HG02588 (cell line): ENCODE data around the gene THAP12.
"Not testable (repeated sequence)": the region's sequence is repeated elsewhere in the genome, so short reads cannot be mapped to it uniquely, and the experiment has no call there.

Experiments used
- ATAC-seq: cut with Tn5 transposase; IDR thresholded peaks from one replicate; pipeline ENCODE4 v1.9.1; 2021; ENCODE audit warnings: mild to moderate bottlenecking, moderate library complexity; ENCODE audit not compliant: unreplicated experiment

Gene THAP12

GRCh38 chr11:76329084-76329648 is 51.8 kb downstream of the THAP12 start:
- ATAC-seq: no peak

GRCh38 chr11:76327756-76328388 is 53.1 kb downstream of the THAP12 start:
- ATAC-seq: no peak

GRCh38 chr11:76327202-76327601 is 53.7 kb downstream of the THAP12 start:
- no peak for ATAC-seq

- no peak for ATAC-seq
Measured at GRCh38 chr11:76325185-76325584, 55.7 kb downstream of the THAP12 start.

- ATAC-seq: no peak
Measured at GRCh38 chr11:76323804-76324203, 57.1 kb downstream of the THAP12 start.

GRCh38 chr11:76323375-76323774 is 57.6 kb downstream of the THAP12 start:
- not testable (repeated sequence) for ATAC-seq

GRCh38 chr11:76322942-76323341 is 58.0 kb downstream of the THAP12 start:
- ATAC-seq: no peak

- ATAC-seq: no peak
Measured at GRCh38 chr11:76322540-76322939, 58.4 kb downstream of the THAP12 start.

GRCh38 chr11:76321820-76322524 is 59.0 kb downstream of the THAP12 start:
- ATAC-seq: no peak

GRCh38 chr11:76321340-76321739 is 59.6 kb downstream of the THAP12 start:
- no peak for ATAC-seq

- no peak for ATAC-seq
Measured at GRCh38 chr11:76320929-76321328, 60.0 kb downstream of the THAP12 start.

GRCh38 chr11:76319798-76320197 is 61.1 kb downstream of the THAP12 start:
- ATAC-seq: not testable (repeated sequence)

GRCh38 chr11:76318744-76319384 is 62.1 kb downstream of the THAP12 start:
- ATAC-seq: no peak

GRCh38 chr11:76317296-76317695 is 63.6 kb downstream of the THAP12 start:
- no peak for ATAC-seq

GRCh38 chr11:76316726-76317125 is 64.2 kb downstream of the THAP12 start:
- ATAC-seq: no peak

- ATAC-seq: no peak
Measured at GRCh38 chr11:76315182-76315853, 65.6 kb downstream of the THAP12 start.

GRCh38 chr11:76314741-76315090 is 66.2 kb downstream of the THAP12 start:
- ATAC-seq: no peak

GRCh38 chr11:76313913-76314740 is 66.8 kb downstream of the THAP12 start:
- no peak for ATAC-seq

GRCh38 chr11:76313271-76313670 is 67.7 kb downstream of the THAP12 start:
- no peak for ATAC-seq

GRCh38 chr11:76310832-76311595 is 69.9 kb downstream of the THAP12 start:
- no peak for ATAC-seq
